Measurements from ENCODE around the gene EIF4ENIF1.

GRCh38 chr22:31436132-31436531, 53.5 kb downstream of the EIF4ENIF1 start:
- TF ChIP-seq POLR2A (IDR thresholded peaks at IDR 0.05) = no peak
- no peak for TF ChIP-seq EP300 (IDR thresholded peaks at IDR 0.05)
- no peak for TF ChIP-seq CTCF (IDR thresholded peaks at IDR 0.05)
